Heart left ventricle (tissue), 13 donors: Measurements from ENCODE around the gene NARS2.

Source experiments
- CTCF ChIP-seq, 12 donors: fragments of 200-600 bp; sonication (generic) in 4 of 12; IDR thresholded peaks; one replicate each; pipeline versions ENCODE4 v1.5.0 to v1.8.0; 2018 to 2022; ENCODE audit warnings: antibody characterized with exemption in 12 of 12, mild to moderate bottlenecking in 5 of 12
- POLR2A ChIP-seq, 2 donors: fragments of 450-650 bp; IDR thresholded peaks; one replicate each; pipeline ENCODE4 v1.6.1; 2017; ENCODE audit warnings: antibody characterized with exemption in 2 of 2, mild to moderate bottlenecking in 2 of 2, moderate library complexity in 2 of 2
- donor health status: ischemic (EF 13 %, LVEDD 7.1; RV severe dilation, severe dysfunction).
- donor health status: DM: no; HTN: yes; CAD: no.
- donor health status: DM: no; HTN: no; CAD: no.
- donor health status: ischemic (EF 25% LVEDD 6.9; RV normal size, moderate dysfunction).
- donor health status: ischemic (EF 25% LVEDD 5.7; RV mildly dilated, moderate dysfunction).
- donor health status: ischemic (EF 35%, LVEDD 5.7; RV mildly dilated, moderate dysfunction).
- donor health status: nonischemic (EF 11% LVEDD 7.7; RV severe dilation, severe dysfunction).
- donor health status: DM: yes; HTN: yes; CAD: no.
- donor health status: PGD.
- donor health status: ischemic (EF 29% LVEDD 5.4; RV normal size, mild dysfunction).
- donor health status: nonischemic (EF 23%, LVEDD 6.1; RV moderate dilation, normal function).

- TF ChIP-seq CTCF (IDR thresholded peaks at IDR 0.05), result no peak
- TF ChIP-seq POLR2A (IDR thresholded peaks at IDR 0.05), result no peak
Measured at GRCh38 chr11:78557236-78557635, 17.4 kb downstream of the NARS2 start.
